GM19463 (cell line): ENCODE measurements around the gene HOXD8.

Experiments
- ATAC-seq: cut with Tn5 transposase; IDR thresholded peaks from one replicate; pipeline ENCODE4 v1.9.1; 2021; ENCODE audit warnings: mild to moderate bottlenecking, moderate library complexity; ENCODE audit not compliant: unreplicated experiment

The HOXD8 gene

DNA sequence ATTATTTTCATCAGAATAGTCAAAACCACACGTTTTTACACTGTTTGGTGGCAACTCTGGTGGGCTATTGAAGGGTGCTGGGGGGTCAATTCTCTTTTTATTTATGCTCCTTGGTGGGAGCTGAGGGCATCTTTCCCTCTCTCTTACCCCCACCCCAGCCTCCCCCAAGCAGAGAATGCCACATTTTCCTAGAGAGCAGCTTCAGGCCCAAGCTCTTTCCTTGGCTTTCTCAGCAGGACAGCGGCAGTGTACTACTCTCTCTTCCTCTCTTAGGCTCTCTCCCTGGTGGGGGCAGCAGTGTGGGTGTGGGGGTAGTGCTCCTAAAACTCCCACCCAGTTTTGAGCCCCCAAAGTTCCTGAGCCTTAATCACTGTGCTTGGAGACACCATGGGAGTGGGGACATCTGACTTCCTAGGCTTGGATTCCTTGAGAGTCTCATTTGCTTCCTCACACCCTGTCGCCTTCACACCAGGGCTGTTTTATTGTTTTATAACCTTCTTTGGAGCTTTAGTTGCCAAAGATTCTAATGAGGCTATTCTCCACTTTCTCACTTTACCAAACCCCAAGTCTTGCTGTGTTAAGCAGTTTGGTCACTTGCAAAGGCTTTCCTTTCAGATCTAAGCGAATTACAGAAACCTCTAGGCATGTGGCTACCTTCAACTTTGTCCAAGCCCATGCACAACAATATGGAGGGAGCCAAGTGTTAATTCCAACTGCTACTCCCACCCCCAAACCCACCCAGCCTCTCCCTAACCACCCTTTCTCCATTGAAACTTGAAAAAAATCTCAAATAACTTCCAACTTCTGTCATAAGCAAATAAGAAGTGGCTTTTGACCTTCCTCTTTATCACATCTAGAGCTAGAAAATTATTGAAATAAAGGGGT is 15.8 kb downstream of the HOXD8 start:
- no peak for ATAC-seq

GRCh38 chr2:176146101-176146500 is 16.6 kb downstream of the HOXD8 start:
- no peak for ATAC-seq

GRCh38 chr2:176146645-176147044 is 17.1 kb downstream of the HOXD8 start:
- no peak for ATAC-seq

GRCh38 chr2:176147210-176147799 is 17.8 kb downstream of the HOXD8 start:
- no peak for ATAC-seq

DNA sequence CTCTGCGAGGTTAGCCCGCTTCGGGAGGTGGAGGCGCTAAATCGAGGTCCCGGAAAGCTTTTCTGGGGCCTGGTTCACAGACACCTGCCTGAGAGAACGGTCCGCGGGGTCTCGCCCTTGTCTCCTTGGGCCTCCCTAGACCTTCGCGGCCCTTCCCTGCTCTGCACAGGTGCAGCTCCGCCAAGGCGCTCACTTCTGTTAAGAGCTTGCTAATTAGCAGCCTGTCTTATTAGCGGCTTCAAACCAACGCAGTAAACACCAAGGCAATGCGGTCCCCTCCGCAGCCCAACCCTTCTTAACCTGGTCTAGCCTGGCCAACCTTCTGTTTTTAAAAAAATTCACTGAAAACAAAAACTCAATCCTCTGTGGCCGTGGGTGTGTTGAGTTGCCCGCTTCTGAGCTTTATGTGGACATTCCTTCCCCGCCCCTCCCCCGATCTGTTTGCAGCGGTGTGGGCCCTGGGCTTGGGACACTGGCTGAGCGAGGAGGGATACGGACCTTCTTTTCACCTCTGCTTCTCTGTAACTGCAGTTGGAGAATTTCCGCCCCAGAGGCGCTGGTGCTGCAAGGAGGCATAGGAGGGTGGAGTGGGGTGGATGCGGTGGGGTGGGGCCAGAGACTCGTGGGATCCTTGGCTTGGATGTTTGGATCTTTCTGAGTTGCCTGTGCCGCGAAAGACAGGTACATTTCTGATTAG is 18.4 kb downstream of the HOXD8 start:
- ATAC-seq, result no peak

DNA sequence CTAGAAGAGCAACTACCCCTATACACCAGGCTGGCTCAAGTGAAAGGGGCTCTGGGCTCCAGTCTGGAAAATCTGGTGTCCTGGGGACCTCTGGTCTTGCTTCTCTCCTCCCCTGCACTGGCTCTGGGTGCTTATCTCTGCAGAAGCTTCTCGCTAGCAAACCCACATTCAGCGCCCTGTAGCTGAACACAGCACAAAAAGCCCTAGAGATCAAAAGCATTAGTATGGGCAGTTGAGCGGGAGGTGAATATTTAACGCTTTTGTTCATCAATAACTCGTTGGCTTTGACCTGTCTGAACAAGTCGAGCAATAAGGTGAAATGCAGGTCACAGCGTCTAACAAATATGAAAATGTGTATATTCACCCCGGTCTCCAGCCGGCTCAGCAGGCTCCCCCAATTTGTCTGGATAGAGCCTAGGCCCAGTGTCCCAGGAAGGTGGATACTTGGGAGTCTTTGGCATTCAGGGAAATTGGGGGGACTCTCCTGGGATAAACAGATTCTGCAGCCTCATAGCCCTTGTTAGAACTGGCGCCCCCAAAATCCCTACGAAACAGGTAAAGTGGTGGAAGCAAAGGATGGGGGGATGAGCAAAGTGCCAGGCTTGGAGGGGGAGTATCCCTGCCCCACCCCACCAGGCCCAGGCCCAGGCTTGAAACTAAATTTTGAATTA is 19.4 kb downstream of the HOXD8 start:
- ATAC-seq, result no peak

- ATAC-seq, result no peak
Measured at GRCh38 chr2:176149481-176149938, 20.0 kb downstream of the HOXD8 start.

- ATAC-seq, result no peak
Measured at GRCh38 chr2:176149939-176150583, 20.6 kb downstream of the HOXD8 start.

DNA sequence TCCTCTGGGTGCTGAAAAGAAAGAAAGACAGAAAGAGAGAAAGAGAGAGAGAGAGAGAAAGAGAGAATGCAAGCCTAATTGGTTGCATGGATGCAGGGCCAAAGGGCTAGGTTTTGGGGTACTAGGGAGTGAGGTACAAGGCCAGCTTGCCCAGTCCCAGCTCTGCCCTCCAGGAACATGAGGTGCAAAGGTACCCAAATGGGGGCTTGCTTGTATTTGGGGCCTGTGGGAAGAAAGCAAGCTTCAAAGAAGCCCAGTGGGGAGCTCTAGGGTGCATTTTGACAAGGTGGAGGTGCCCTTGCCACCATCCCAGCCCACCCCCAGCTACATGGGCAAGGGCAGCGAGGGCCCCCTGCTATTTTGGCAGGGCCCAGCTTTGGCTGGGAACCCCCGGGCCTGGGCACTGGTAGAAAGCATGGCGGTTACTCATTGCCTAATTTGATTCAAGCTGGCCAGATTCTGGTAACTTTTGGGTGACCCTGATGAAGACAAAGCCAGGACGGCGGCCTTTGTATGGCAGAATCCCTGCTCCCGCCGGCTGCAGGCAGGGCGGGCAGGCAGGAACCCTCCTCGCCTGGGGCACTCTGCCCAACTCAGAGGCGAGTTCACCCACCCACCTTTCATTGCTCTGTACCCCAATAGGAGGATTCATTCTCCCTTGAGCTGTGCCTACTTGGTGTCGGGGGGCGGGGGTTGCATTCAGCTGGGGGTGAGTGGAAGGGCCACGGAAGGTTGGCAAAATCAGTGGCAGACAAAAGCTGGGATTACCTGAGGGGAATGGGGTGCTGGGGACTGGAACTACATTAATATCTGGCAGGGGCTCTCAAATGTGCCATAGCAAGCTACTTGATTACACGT is 21.3 kb downstream of the HOXD8 start:
- ATAC-seq, result no peak

GRCh38 chr2:176151442-176152287 is 22.2 kb downstream of the HOXD8 start, which contains the start of gene HOXD4:
TSS of gene HOXD4 (plus strand) at chr2:176151550. CDS start at chr2:176151634, 84 bp downstream.
- ATAC-seq, result no peak

- ATAC-seq, result no peak
Measured at GRCh38 chr2:176152350-176153181, 23.1 kb downstream of the HOXD8 start.

- ATAC-seq, result no peak
Measured at GRCh38 chr2:176154576-176155252, 25.2 kb downstream of the HOXD8 start.

- no peak for ATAC-seq
Measured at GRCh38 chr2:176155356-176156044, 26.0 kb downstream of the HOXD8 start.

DNA sequence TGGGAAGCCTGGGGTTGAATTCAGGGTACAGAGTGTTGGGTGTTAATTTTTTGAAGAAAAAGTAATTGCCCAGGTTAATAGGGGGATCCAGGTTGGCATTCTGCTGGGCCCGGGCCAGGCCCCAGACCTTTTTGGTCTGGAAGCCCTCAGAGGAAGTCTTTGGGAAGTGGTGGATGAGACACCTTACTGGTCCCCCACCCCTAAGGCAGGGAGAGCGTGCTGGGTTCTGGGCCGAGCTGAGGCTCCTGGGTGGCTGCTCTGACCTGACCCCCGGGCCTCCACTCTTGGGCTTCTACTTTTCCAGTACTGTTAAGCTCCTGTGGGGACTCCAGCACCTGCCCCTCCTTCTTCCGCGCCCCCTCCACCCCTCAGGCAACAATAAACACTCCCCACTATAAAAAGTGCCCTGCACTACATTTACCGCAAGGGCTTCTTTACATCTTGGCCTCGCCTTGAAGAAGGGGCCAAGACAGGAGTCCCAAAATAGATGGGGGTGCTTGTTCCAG is 26.8 kb downstream of the HOXD8 start:
- ATAC-seq, result no peak

- no peak for ATAC-seq
Measured at GRCh38 chr2:176156807-176157498, 27.4 kb downstream of the HOXD8 start, which contains the start of gene HOXD3. TSS of gene HOXD3 (plus strand) at chr2:176157307. CDS start at chr2:176169115, 11,808 bp downstream.
